Left colon (tissue), 2 donors: ENCODE results near the gene A2M. TPM values are rescaled to one million over a fixed set of nuclear protein-coding genes. Genes with fewer than 3 reads are reported as not detected.

ENCODE experiments used
- ATAC-seq: fragments of 200-7000 bp; cut with Tn5 transposase; one replicate; pipeline ENCODE4 v1.9.1; 2020; ENCODE audit warnings: mild to moderate bottlenecking, moderate library complexity
- DNase-seq, 2 donors: peaks; one replicate each; pipeline ENCODE4 v3.0.0-alpha.2; 2020
- intact Hi-C, 2 donors: fragments of 100-400 bp; cut with DNase I in 1 of 2; cut with micrococcal nuclease in 1 of 2; formaldehyde crosslinking; loops; one replicate each; pipeline versions ENCODE4 v1.11.2 to v1.14.0; 2022; cut with DNase I, micrococcal nuclease
- total RNA-seq, 2 donors: library from RNA; stranded (reverse); fragmentation: NEBNext Ultra II Directional; extraction: Animal tissue kit (Norgen Biotek cat#: 25700); gene quantifications; one replicate each; pipeline ENCODE4 v1.2.1, GENCODE V29; 2021
- donor health status: DM: no; HTN: no; CAD: no.
- donor health status: DM: yes; HTN: yes; CAD: no.

A2M gene
- total RNA-seq, 2 donors from 2014 or later: 83.4 to 227 TPM

DNA sequence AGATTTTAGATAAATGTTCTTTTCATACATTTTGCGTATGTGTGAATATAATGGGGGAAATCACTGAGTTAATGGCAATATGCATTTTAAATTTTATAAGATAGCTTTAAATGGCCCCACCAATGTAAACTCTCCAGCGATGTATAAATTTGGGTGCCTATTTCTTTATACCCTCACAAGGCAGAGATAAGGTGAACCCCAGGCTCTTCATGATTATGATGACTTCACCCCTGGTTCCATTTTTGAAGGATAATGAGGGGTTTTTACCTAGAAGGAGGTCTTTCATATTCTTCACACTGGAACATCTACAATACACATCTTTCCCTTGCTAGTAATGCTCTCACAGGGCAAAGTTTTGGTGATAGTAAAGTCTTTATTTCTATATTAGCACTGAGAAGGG, 91.2 kb downstream of the A2M start:
- no peak for ATAC-seq
- intact Hi-C loops: no loop called here
- no peak for DNase-seq

- DNase-seq: no peak
- intact Hi-C loops: no loop called here
- no peak for ATAC-seq
Observed at GRCh38 chr12:9022592-9022991, 93.1 kb downstream of the A2M start.

Other genes starting within 250 kb of the A2M start
- gene PHC1, start 201.4 kb downstream of the A2M start, total RNA-seq: 1 to 10 TPM; 5.2 to 8.5 TPM
- 10 to 100 TPM; 90.3 to 96.1 TPM for gene M6PR, start 166.3 kb downstream of the A2M start, total RNA-seq
- gene KLRG1, start 126.4 kb downstream of the A2M start, total RNA-seq: 1 to 10 TPM in 1 of 2 donors, under 1 TPM in 1; 0.40 to 1.5 TPM
- gene PZP, start 92.5 kb upstream of the A2M start, total RNA-seq: under 1 TPM in 1 of 2 donors, not detected in 1; 0.12 TPM